HG03280 (cell line): ENCODE data around the gene BRMS1.

Experiments used
- ATAC-seq: cut with Tn5 transposase; IDR thresholded peaks from one replicate; pipeline ENCODE4 v1.9.1; 2021; ENCODE audit warnings: mild to moderate bottlenecking, moderate library complexity; ENCODE audit not compliant: unreplicated experiment

The BRMS1 gene

DNA sequence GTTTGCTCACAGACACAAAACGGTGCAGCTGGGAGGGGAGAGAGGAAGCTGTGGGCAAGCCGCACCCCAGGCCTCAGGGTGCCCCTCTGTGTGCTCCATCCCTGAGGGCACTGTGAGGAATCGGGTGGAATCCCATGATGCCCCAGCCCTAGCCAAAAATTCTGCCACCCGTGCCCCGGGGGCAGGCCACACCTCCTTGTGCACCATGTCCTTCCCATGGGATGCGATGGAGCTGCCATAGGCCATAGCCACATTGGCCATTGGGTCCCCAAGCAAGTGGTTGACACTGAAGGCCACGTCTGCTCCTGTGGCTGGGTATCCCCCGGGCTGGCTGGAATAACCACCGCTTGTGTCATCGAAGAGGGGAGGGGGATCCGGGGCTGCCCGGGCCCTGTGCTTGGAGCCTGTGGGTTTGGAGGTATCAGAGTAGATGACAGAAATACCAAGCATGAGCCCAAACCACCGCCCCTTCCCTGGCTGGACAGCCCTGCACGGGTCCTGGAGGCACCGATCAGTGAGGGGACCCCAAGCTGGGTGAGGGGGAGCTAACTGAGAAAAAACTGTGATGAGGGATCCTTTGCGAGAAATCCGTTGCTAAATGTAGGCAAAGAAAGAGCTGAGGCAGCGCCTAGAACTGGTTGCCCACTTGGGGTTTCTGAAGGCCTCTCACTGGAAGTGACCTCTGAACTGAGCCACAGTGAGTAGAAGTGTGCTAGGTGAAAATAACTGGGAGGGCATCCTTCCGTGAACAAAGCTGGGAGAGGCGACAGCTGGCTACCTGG lies 56.8 kb downstream of the BRMS1 start:
- ATAC-seq = no peak
